Stimulated activated CD4-positive, alpha-beta T cell treated with anti-CD3 and anti-CD28 coated beads, Interleukin-4, amount 100 ng/mL, for 48 hours (primary cell): ENCODE data around the gene POLK.
"Not testable (repeated sequence)": the region's sequence is repeated elsewhere in the genome, so short reads cannot be mapped to it uniquely, and the experiment has no call there.

Source experiments
- DNase-seq, 2 donors: peaks; one replicate each; pipeline ENCODE4 v3.0.0-alpha.2; 2020; ENCODE audit warnings: low read depth in 2 of 2

The POLK gene

GRCh38 chr5:75608870-75609269 is 97.2 kb downstream of the POLK start:
- no peak for DNase-seq

DNA sequence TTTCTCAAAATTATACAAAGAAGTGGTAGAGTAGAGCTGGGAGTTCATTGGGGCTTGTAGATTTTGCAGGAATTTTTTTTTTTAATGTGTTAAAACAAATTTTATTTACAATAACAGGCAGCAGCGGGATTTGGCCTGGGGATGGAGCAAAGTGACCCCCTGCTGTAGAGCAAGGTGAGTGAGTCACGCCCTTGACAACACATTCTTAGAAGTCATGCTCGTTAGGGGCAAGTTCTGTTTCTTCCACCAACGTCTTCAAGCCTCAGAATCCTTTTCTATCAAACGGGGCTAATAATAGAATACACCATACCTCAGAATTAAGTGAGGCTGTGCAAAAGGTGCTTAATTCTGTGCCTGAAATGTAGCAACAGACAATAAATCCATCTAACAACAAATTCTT is 98.5 kb downstream of the POLK start:
- no peak for DNase-seq

DNA sequence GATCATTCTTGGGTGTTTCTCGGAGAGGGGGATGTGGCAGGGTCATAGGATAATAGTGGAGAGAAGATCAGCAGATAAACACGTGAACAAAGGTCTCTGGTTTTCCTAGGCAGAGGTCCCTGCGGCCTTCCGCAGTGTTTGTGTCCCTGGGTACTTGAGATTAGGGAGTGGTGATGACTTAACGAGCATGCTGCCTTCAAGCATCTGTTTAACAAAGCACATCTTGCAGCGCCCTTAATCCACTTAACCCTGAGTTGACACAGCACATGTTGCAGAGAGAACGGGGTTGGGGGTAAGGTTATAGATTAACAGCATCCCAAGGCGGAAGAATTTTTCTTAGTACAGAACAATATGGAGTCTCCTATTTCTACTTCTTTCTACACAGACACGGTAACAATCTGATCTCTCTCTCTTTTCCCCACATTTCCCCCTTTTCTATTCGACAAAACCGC is 99.2 kb downstream of the POLK start:
- not testable (repeated sequence) for DNase-seq

GRCh38 chr5:75611311-75612225 is 99.9 kb downstream of the POLK start, which contains the start of gene ANKDD1B:
TSS of gene ANKDD1B (plus strand) at chr5:75611453. CDS start at chr5:75611635, 182 bp downstream.
- DNase-seq, result peak in 1 of 2 donors; percentile 4

GRCh38 chr5:75612226-75612569 is 100.5 kb downstream of the POLK start:
- DNase-seq, result no peak

GRCh38 chr5:75612901-75613300 is 101.2 kb downstream of the POLK start:
- no peak for DNase-seq

GRCh38 chr5:75614176-75614575 is 102.5 kb downstream of the POLK start:
- DNase-seq, result no peak

DNA sequence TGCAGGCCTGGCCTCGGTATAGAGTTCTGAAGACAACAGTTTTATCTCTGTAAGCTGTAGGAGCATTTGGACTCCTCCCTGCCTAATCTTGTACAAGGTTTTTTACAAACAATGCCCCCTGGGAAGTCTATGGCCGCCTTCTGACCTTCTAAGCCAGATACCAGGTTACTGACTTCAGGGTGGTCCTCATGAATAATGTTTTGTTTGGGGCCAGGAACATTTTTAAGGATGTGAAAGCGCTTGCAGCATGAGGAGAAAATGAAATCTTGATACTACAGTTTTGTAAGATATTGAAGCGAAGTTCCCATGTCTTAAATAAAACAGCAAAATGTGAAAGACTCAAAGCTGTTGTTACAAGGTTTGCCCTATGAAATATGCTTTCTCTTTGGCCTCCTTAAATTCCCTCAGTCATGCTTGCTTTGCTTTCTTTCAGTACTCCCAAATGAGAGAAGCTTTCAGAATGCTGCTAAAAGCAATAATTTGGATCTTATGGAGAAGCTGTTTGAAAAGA is 104.7 kb downstream of the POLK start:
- DNase-seq, result no peak

- no peak for DNase-seq
These were observed 105.4 kb downstream of the POLK start for GRCh38 chr5:75616971-75617621.

- no peak for DNase-seq
These were observed 106.2 kb downstream of the POLK start for GRCh38 chr5:75617736-75618352.

GRCh38 chr5:75620184-75620959 is 108.7 kb downstream of the POLK start:
- DNase-seq, result no peak

- DNase-seq, result no peak
These were observed 110.9 kb downstream of the POLK start for GRCh38 chr5:75622564-75622963.

- no peak for DNase-seq
These were observed 112.2 kb downstream of the POLK start for GRCh38 chr5:75623846-75624245.

DNA sequence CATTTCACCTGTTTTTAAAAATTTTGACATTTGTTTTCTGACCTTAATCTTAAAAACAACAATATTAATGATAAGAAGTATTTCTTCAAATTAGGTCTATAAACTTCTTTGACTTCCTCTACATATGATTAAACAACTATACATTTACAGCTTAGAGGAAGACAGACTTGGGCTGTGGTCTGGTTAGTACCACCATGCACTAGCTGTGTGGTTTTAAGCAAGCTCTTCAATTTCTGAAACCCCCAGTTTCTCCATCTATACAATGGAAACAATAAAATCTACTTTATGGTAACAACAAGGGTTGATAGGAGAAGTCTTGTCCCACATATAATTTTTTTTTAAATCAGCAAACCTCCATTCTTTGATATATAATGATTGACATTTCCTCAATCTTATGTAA is 115.3 kb downstream of the POLK start:
- no peak for DNase-seq

DNA sequence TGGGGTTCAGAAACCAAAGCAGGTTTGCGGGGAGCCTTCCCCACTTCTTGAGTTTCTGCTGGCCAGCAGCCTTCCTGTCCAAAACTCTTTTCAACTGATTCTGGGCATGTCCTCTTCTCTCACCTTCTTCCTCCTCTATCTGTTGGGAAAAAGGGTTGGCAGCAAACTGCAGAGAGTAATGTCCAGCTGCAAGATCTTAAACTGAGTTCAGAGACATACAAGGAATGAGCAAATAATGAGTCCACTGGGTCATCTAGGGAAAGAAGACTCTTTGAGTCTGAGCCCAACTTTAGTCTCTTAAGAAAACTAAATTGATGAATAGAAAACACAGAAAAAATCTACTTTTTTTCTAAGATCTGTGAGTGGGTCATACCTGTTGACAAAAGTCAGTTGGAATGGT is 116.1 kb downstream of the POLK start:
- no peak for DNase-seq

DNA sequence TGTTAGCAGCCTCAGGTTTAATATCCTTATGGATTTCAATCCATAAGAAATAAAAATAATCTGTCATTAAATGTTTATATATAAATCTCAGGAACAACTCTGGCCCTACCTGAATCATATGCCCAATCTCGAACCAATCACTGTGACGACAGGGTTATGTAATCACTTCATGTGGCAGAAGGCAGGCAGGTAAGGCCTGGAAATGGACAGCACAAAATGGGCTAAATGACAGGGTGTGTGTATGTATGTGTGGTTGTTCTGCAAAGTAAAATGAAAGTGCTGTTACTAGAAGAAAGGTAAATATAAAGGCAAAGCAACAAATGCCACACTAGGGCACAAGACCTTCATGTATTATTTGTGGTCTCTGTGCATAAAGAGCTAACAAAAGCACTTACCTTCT is 119.2 kb downstream of the POLK start:
- DNase-seq, result no peak

DNA sequence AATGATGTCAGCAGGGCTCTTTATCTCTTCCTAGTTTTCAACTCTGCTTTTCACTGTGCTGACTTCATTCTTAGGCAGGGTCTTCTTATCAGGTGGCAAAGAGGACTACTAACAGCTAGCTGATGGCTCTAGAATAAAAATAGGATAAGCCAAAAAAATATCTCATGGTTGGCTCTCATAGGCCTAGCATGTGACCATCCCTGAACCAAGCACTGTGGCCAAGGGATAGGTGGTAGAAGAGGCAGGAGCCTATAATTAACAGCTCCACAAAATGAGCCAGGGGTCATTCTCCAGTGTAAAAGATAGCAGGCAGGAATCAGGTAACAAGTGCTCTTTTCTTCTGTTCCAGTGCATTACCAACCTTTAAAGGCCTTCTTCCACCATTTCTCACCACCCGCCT is 120.6 kb downstream of the POLK start:
- no peak for DNase-seq

- no peak for DNase-seq
These were observed 126.3 kb downstream of the POLK start for GRCh38 chr5:75637949-75638348.

DNA sequence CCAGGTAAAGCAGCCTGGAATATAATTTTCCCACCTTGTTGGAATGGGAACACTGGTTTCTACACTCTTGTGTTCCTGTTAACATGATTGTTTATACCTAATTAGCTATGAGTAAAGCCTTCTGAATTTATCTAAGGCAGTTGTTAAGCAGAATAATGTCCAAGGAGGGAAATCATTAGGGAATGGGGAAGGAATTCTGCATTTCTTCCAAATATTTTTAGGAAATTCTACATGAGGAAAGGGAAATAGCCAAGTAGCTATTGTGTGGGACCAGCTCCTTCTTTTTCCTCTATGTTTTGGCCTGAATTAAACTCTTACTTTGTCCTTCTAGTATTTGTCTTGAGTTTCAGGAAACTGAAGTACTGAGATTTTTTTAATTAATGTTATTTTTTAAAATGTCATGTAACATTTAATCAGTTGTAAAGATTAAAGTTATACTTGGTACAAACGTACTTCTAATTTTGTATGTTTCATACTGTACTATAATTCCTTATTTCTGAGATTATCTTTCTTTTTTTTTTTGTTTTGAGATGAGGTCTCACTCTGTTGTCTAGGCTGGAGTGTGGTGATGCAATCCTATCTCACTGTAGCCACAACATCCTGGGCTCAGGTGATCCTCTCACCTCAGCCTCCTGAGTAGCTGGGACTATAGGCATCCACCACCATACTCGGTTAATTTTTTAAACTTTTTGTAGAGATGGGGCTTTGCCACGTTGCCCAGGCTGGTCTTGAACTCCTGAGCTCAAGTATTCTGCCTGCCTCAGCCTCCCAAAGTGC is 128.0 kb downstream of the POLK start:
- DNase-seq, result no peak

GRCh38 chr5:75640395-75640794 is 128.7 kb downstream of the POLK start:
- no peak for DNase-seq

GRCh38 chr5:75640826-75641225 is 129.1 kb downstream of the POLK start:
- no peak for DNase-seq
